Stimulated activated naive CD4-positive, alpha-beta T cell treated with Interleukin-2 at 50 U/mL for 16 hours (primary cell): Measurements from ENCODE around the gene CHEK1.
"Not testable (repeated sequence)": the region's sequence is repeated elsewhere in the genome, so short reads cannot be mapped to it uniquely, and the experiment has no call there.

Experiments
- DNase-seq: peaks from one replicate; lab custom pipeline; 2025; lab: John Stamatoyannopoulos, UW

Gene CHEK1

GRCh38 chr11:125701018-125701610 lies 76.2 kb downstream of the CHEK1 start:
- DNase-seq, result no peak

- no peak for DNase-seq
Observed at GRCh38 chr11:125701858-125702621, 77.1 kb downstream of the CHEK1 start.

- DNase-seq, result not testable (repeated sequence)
Observed at GRCh38 chr11:125704686-125705085, 79.7 kb downstream of the CHEK1 start.

DNA sequence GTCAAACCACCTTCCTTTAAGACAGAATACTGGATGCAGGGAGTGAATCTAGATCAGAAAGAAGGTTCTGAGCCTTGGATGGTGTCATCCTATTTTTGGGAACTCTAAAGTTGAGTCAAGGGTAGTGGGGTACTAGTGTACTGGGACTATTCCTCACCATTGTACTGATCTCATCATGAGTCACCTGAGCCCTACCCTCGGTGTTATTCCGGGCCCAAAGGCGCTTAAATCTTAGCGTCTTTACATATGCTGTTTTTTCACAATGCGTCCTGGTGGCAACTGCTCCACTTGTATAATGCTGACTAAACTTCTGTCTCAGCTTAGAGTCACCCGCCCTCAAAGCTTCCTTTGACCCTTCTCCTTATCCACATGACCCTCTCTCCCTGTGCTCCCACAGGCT lies 95.8 kb downstream of the CHEK1 start:
- DNase-seq, result no peak

- DNase-seq, result no peak
Observed at GRCh38 chr11:125724125-125724524, 99.2 kb downstream of the CHEK1 start.
